ENCODE data around the gene POMT2.

DNA sequence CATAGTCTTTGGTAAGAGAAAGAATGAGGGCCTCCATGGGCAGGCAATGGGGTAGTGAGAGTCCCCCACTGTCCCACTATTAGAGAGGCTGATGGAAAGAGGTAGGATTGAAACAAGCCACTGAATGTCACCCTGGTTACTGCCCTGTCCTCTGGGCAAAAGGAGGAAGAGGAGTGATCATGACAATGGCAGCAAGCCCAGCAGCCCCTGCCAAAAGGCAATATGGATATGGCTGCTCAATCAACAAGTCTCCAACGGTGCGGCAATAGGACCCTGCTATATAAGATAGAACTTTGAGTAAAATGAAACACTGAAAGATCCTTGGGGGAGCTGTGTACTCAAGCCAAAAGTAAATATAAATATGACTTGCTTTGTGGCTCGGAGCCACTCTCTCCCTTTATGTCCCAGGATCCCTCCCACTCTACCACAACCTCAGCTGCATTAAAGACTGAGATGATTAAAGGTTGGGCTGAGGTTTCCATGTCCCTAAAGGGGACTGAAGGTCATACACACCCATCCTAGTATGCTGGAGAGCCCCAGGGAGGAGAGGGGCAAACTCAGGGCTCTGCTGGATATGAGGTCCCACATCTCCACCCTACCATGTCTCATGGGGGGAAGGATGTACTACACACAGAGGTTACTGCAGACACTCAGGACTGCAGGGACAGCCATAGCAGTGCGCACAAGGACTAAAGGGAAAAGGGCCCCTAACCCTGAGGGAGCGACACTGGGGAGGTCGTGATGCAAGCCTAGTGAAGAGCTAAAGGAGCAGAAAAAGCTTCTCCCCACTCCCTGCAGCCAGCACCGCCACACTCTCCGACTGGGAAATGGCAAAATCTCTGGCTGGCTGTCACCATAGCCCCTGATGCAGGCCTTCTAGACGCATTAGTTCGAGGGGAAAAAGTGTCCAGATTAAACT is 5.9 kb downstream of the POMT2 start:
- no peak for TF ChIP-seq POLR2AphosphoS5 (IDR thresholded peaks at IDR 0.05; ENCODE audit: low read depth, low read length)
- TF ChIP-seq POLR2A (IDR thresholded peaks at IDR 0.05; ENCODE audit: low read depth, low read length), result no peak
- no peak for TF ChIP-seq TAF1 (IDR thresholded peaks at IDR 0.05; ENCODE audit: borderline replicate concordance, low read depth, low read length)

Data from GM12892 (cell line).